Large intestine (tissue), 1 donor: Measurements from ENCODE around the gene ACSBG1. TPM values are rescaled to one million over a fixed set of nuclear protein-coding genes. Genes with fewer than 3 reads are reported as not detected.

Experiments
- polyA plus RNA-seq: library from polyadenylated mRNA; unstranded; fragments of 120-200 nt; gene quantifications from one replicate; pipeline ENCODE4 v1.2.1, GENCODE V29; 2013

Gene ACSBG1
- polyA plus RNA-seq, 1 donor, result 1.1 TPM

Other genes starting within 250 kb of the ACSBG1 start
- gene TBC1D2B, start 156.9 kb downstream of the ACSBG1 start, polyA plus RNA-seq, result 44.6 TPM
- 2.6 TPM for gene SH2D7, start 142.0 kb downstream of the ACSBG1 start, polyA plus RNA-seq
- 151 TPM for gene CIB2, start 103.1 kb downstream of the ACSBG1 start, polyA plus RNA-seq
- gene IDH3A, start 85.2 kb downstream of the ACSBG1 start, polyA plus RNA-seq, result 113 TPM
- 27.3 TPM for gene DNAJA4, start 30.0 kb upstream of the ACSBG1 start, polyA plus RNA-seq
- gene SKIC8, start 65.0 kb upstream of the ACSBG1 start, polyA plus RNA-seq, result 65.9 TPM
- gene CRABP1, start 105.8 kb upstream of the ACSBG1 start, polyA plus RNA-seq, result 16.9 TPM
- gene IREB2, start 203.7 kb upstream of the ACSBG1 start, polyA plus RNA-seq, result 58.7 TPM